Keratinocyte (primary cell): ENCODE results near the gene BAG3. TPM values are rescaled to one million over a fixed set of nuclear protein-coding genes. Genes with fewer than 3 reads are reported as not detected.

Experiments used
- DNase-seq: peaks from one replicate; pipeline ENCODE4 v3.0.0-alpha.2; 2011; ENCODE audit warnings: low read depth, missing footprints, low spot score
- FAIRE-seq: peaks from 2 replicates; lab custom pipeline; 2011; peaks lifted over from hg19 to GRCh38; lab: Jason Lieb, UNC
- H2AFZ ChIP-seq: 2 replicates; pipeline ENCODE4 v1.6.0; 2012; ENCODE audit warnings: low read length, control low read depth, inconsistent platforms; ENCODE audit not compliant: control insufficient read depth
- H3K27ac ChIP-seq: 2 replicates; pipeline ENCODE4 v1.5.1; 2011; ENCODE audit warnings: low read length; ENCODE audit not compliant: control insufficient read depth, insufficient read depth
- H3K27me3 ChIP-seq: 3 replicates; pipeline ENCODE4 v1.6.0; 2011; ENCODE audit warnings: low read length; ENCODE audit not compliant: control insufficient read depth, insufficient read depth; ENCODE audit errors: extremely low read depth
- H3K36me3 ChIP-seq, 2 experiments: 2 replicates in 1 of 2; 3 replicates in 1 of 2; pipeline ENCODE4 v1.5.1; 2011; ENCODE audit warnings: low read length in 2 of 2, mild to moderate bottlenecking in 1 of 2; ENCODE audit not compliant: control insufficient read depth in 2 of 2, insufficient read depth in 2 of 2; ENCODE audit errors: extremely low read depth in 1 of 2
- H3K4me1 ChIP-seq: 3 replicates; pipeline ENCODE4 v1.5.1; 2011; ENCODE audit warnings: low read length; ENCODE audit not compliant: control insufficient read depth, insufficient read depth; ENCODE audit errors: extremely low read depth
- H3K4me2 ChIP-seq: 3 replicates; pipeline ENCODE4 v1.6.0; 2011; ENCODE audit warnings: low read depth, low read length; ENCODE audit not compliant: control insufficient read depth, insufficient read depth; ENCODE audit errors: extremely low read depth
- H3K4me3 ChIP-seq, 3 experiments: fragments of 200-600 bp in 1 of 3; sonication (generic) in 1 of 3; 2 replicates in 2 of 3; 3 replicates in 1 of 3; pipeline ENCODE4 v1.5.1; 2011 to 2016; ENCODE audit warnings: low read length in 3 of 3, mild to moderate bottlenecking in 3 of 3, control low read depth in 2 of 3, inconsistent platforms in 1 of 3, low read depth in 1 of 3, mixed read lengths in 1 of 3, mixed run types in 1 of 3, moderate library complexity in 1 of 3; ENCODE audit not compliant: control insufficient read depth in 2 of 3, insufficient read depth in 2 of 3; ENCODE audit errors: extremely low read depth in 1 of 3
- H3K79me2 ChIP-seq: 2 replicates; pipeline ENCODE4 v1.6.0; 2012; ENCODE audit warnings: low read length; ENCODE audit not compliant: control insufficient read depth, insufficient read depth
- H3K9ac ChIP-seq: 3 replicates; pipeline ENCODE4 v1.6.0; 2011; ENCODE audit warnings: low read length; ENCODE audit not compliant: control insufficient read depth, insufficient read depth; ENCODE audit errors: extremely low read depth
- H3K9me1 ChIP-seq: 3 replicates; pipeline ENCODE4 v1.6.0; 2011; ENCODE audit warnings: low read length; ENCODE audit not compliant: control insufficient read depth, insufficient read depth; ENCODE audit errors: extremely low read depth
- H3K9me3 ChIP-seq: 2 replicates; pipeline ENCODE4 v1.5.1; 2012; ENCODE audit warnings: low read depth, low read length; ENCODE audit not compliant: control insufficient read depth
- H4K20me1 ChIP-seq: 3 replicates; pipeline ENCODE4 v1.6.0; 2011; ENCODE audit warnings: low read length; ENCODE audit not compliant: control insufficient read depth, insufficient read depth; ENCODE audit errors: extremely low read depth
- EZH2 ChIP-seq: IDR thresholded peaks from one replicate; pipeline ENCODE4 v1.6.1; 2012; ENCODE audit warnings: inconsistent platforms, mild to moderate bottlenecking, low read length, moderate library complexity
- dilution Hi-C: fragments of 300-500 bp; cut with MboI; formaldehyde crosslinking; loops from one replicate; pipeline ENCODE4 v1.7.0; 2020; ENCODE audit warnings: low sequenced_read_pairs; ENCODE audit not compliant: extremely low pct_ligation_motif_present
- polyA plus RNA-seq, 5 experiments: library from polyadenylated mRNA; depleted of rRNA in 3 of 5; stranded (reverse) in 3 of 5; stranded (forward) in 1 of 5; unstranded in 1 of 5; fragments of >200 nt; gene quantifications; 1 replicate in 1 of 5; 2 replicates in 3 of 5; 3 replicates in 1 of 5; pipeline versions ENCODE4 v1.2.1 to v1.2.3, GENCODE V29; 2011 to 2012; ENCODE audit warnings: missing spikeins in 2 of 5, low read depth in 1 of 5, low replicate concordance in 1 of 5
- TF ChIP-seq, protein P1 (sequence below), 3 experiments: IDR thresholded peaks in 1 of 3; conservative IDR thresholded peaks in 1 of 3; optimal IDR thresholded peaks in 1 of 3; 2 replicates in 2 of 3; 3 replicates in 1 of 3; pipeline versions ENCODE3 to v1.5.1; 2011; ENCODE audit warnings: low read length in 3 of 3, mild to moderate bottlenecking in 3 of 3, moderate library complexity in 2 of 3, control low read depth in 1 of 3, inconsistent platforms in 1 of 3; ENCODE audit not compliant: insufficient read depth in 2 of 3; ENCODE audit errors: extremely low read depth in 1 of 3

Gene BAG3
- polyA plus RNA-seq, 1 donor (not counting 4 experiments of a cell fraction or from before 2014, with no cell fraction given), result 26.2 TPM

DNA sequence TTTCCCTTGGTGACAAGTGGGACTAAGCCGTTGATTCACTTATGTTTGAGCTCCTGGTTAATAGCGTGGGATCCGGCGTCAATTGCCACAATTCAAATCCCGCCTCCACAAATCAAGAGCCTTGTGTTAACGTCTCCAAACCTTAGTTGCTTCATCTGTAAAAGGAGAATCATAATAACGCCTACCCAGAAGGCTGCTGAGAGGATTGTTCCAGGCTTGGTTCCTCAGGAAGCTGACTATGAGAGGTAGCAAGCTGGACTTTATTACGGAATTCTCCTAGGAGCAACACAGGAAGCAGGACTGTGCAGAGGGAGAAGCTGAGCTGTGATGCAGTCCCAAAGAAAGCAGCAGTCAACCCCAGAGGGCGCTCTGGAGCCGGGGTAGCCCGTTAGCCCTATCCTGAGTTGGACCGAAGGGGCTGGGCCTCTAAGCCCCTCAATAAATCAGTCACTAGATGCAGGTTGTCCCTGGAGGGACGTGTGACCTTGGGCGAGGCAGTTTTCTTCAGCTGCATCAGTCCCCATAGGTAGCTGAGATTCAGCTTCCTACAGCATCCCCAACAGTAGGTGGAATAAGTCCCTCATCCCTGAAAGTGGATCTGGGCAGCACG is 6.9 kb upstream of the BAG3 start:
- Histone ChIP-seq H4K20me1 (no peaks in the 10 kb centered on the region), H3K36me3 (no peaks in the 10 kb centered on the region), H3K27me3 (no peaks in the 10 kb centered on the region), H2AFZ (no peak overlapping the region), H3K9ac (no peak overlapping the region), H3K4me2 (no peak overlapping the region), H3K4me1 (no peaks in the 10 kb centered on the region), H3K4me3 (no peak overlapping the region), H3K27ac (no peak overlapping the region), H3K9me1 (no peaks in the 10 kb centered on the region), H3K79me2 (no peaks in the 10 kb centered on the region), H3K9me3 (peaks cover 9% of the 10 kb centered on the region)
- FAIRE-seq (no peak), DNase-seq (no peak)
- TF ChIP-seq EZH2, result no peak
- TF ChIP-seq, protein P1, sequence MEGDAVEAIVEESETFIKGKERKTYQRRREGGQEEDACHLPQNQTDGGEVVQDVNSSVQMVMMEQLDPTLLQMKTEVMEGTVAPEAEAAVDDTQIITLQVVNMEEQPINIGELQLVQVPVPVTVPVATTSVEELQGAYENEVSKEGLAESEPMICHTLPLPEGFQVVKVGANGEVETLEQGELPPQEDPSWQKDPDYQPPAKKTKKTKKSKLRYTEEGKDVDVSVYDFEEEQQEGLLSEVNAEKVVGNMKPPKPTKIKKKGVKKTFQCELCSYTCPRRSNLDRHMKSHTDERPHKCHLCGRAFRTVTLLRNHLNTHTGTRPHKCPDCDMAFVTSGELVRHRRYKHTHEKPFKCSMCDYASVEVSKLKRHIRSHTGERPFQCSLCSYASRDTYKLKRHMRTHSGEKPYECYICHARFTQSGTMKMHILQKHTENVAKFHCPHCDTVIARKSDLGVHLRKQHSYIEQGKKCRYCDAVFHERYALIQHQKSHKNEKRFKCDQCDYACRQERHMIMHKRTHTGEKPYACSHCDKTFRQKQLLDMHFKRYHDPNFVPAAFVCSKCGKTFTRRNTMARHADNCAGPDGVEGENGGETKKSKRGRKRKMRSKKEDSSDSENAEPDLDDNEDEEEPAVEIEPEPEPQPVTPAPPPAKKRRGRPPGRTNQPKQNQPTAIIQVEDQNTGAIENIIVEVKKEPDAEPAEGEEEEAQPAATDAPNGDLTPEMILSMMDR (optimal IDR thresholded peaks at IDR 0.05 in 1 of 3, IDR thresholded peaks at IDR 0.05 in 1 of 3, conservative IDR thresholded peaks at IDR 0.05 in 1 of 3; ENCODE audit: extremely low read depth in 1 of 3, insufficient read depth in 2 of 3, low read length in 3 of 3), result peak in 1 of 3 experiments; percentile 8
- dilution Hi-C loops, result no loop called here

DNA sequence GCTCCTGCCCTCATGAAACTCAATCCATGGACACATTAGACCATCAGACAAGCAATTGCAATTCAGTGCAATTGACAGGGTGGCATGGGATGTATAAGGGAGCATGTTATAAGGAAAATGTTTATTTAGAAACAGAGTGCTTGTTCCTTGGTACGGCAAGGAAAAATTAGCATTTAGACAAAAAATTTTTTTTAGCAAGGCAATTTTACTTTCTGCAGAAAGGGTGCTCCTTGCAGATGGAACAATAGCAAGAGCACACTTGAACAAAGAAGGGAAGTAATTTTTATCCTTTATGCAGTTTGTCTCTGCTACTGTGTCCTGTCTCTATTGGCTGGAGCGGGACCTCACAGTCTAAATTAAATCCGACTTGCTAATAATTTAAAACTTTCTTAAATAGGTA is 6.2 kb upstream of the BAG3 start:
- Histone ChIP-seq H3K4me2 (no peak overlapping the region), H3K27me3 (no peaks in the 10 kb centered on the region), H3K27ac (no peak overlapping the region), H3K9ac (no peak overlapping the region), H3K79me2 (no peaks in the 10 kb centered on the region), H3K9me3 (peaks cover 9% of the 10 kb centered on the region), H2AFZ (no peak overlapping the region), H4K20me1 (no peaks in the 10 kb centered on the region), H3K36me3 (no peaks in the 10 kb centered on the region), H3K4me3 (no peak overlapping the region), H3K9me1 (no peaks in the 10 kb centered on the region), H3K4me1 (no peaks in the 10 kb centered on the region)
- FAIRE-seq (no peak), DNase-seq (no peak)
- no peak for TF ChIP-seq EZH2
- TF ChIP-seq, protein P1 (optimal IDR thresholded peaks at IDR 0.05 in 1 of 3, IDR thresholded peaks at IDR 0.05 in 1 of 3, conservative IDR thresholded peaks at IDR 0.05 in 1 of 3; ENCODE audit: extremely low read depth in 1 of 3, insufficient read depth in 2 of 3, low read length in 3 of 3), result no peak
- dilution Hi-C loops, result no loop called here
